Neural cell (in vitro differentiated cells): ENCODE measurements around the gene AATK. TPM values are rescaled to one million over a fixed set of nuclear protein-coding genes. Genes with fewer than 3 reads are reported as not detected.

Experiments used
- H2AFZ ChIP-seq: fragments of 200-600, 300-800 bp; sonication (generic), shearing (Covaris generic); 2 replicates; pipeline ENCODE4 v1.6.0; 2014; ENCODE audit warnings: low read depth, mild to moderate bottlenecking, antibody characterized with exemption, low read length, moderate library complexity
- H3F3A ChIP-seq: fragments of 200-600 bp; shearing (Covaris generic); 2 replicates; pipeline ENCODE4 v1.6.1; 2016; ENCODE audit warnings: mild to moderate bottlenecking, moderate library complexity, mixed read lengths, antibody characterized with exemption, low read length; ENCODE audit not compliant: insufficient read depth, poor library complexity, severe bottlenecking
- H3K27ac ChIP-seq: fragments of 200-600, 300-800 bp; sonication (generic), shearing (Covaris generic); 2 replicates; pipeline ENCODE4 v1.5.1; 2014; ENCODE audit warnings: mild to moderate bottlenecking, low read length, moderate library complexity
- H3K27me3 ChIP-seq: fragments of 300-800, 200-600 bp; sonication (generic), shearing (Covaris generic); 2 replicates; pipeline ENCODE4 v1.6.0; 2014; ENCODE audit warnings: mild to moderate bottlenecking, low read depth, low read length, moderate library complexity; ENCODE audit not compliant: insufficient read depth
- H3K36me3 ChIP-seq: fragments of 300-800, 200-600 bp; sonication (generic), shearing (Covaris generic); 2 replicates; pipeline ENCODE4 v1.5.1; 2014; ENCODE audit warnings: mild to moderate bottlenecking, antibody characterized with exemption, low read length, moderate library complexity; ENCODE audit not compliant: insufficient read depth
- H3K4me2 ChIP-seq: fragments of 300-800, 200-600 bp; sonication (generic), shearing (Covaris generic); 2 replicates; pipeline ENCODE4 v1.6.0; 2014; ENCODE audit warnings: mild to moderate bottlenecking, low read length
- H3K4me3 ChIP-seq: fragments of 300-800, 200-600 bp; sonication (generic), shearing (Covaris generic); 2 replicates; pipeline ENCODE4 v1.5.1; 2014; ENCODE audit warnings: mild to moderate bottlenecking, low read length, moderate library complexity
- H3K79me2 ChIP-seq: fragments of 200-600 bp; shearing (Covaris generic); replicated peaks from 2 replicates; pipeline ENCODE4 v1.6.0; 2014; ENCODE audit warnings: mild to moderate bottlenecking, low read length, moderate library complexity; ENCODE audit not compliant: insufficient read depth
- H3K9ac ChIP-seq: fragments of 300-800, 200-600 bp; sonication (generic), shearing (Covaris generic); 2 replicates; pipeline ENCODE4 v1.6.1; 2016; ENCODE audit warnings: mild to moderate bottlenecking, low read length, mixed read lengths
- H3K9me2 ChIP-seq: fragments of 200-600 bp; shearing (Covaris generic); 2 replicates; pipeline ENCODE4 v1.6.1; 2016; ENCODE audit warnings: mild to moderate bottlenecking, low read length, mixed read lengths; ENCODE audit not compliant: insufficient read depth
- H3K9me3 ChIP-seq: fragments of 200-600, 300-800 bp; sonication (generic), shearing (Covaris generic); 2 replicates; pipeline ENCODE4 v1.6.1; 2016; ENCODE audit warnings: mild to moderate bottlenecking, mixed run types, low read length, moderate library complexity, mixed read lengths
- H4K20me1 ChIP-seq: fragments of 200-600 bp; shearing (Covaris generic); 2 replicates; pipeline ENCODE4 v1.6.1; 2016; ENCODE audit warnings: mild to moderate bottlenecking, mixed run types; ENCODE audit not compliant: insufficient read depth
- CTCF ChIP-seq: fragments of 450-650 bp; IDR thresholded peaks from 2 replicates; pipeline ENCODE4 v1.5.1; 2014; ENCODE audit warnings: antibody characterized with exemption, mild to moderate bottlenecking, moderate library complexity; ENCODE audit not compliant: poor library complexity, severe bottlenecking
- EP300 ChIP-seq: fragments of 450-650 bp; conservative IDR thresholded peaks from 2 replicates; pipeline ENCODE4 v1.6.1; 2014; ENCODE audit warnings: antibody characterized with exemption, mild to moderate bottlenecking, moderate library complexity; ENCODE audit not compliant: poor library complexity, severe bottlenecking
- EZH2 ChIP-seq: fragments of 200-600, 300-800 bp; shearing (Covaris generic), sonication (generic); IDR thresholded peaks from 2 replicates; pipeline ENCODE4 v1.6.1; 2014; ENCODE audit warnings: antibody characterized with exemption, low read length, borderline replicate concordance, mild to moderate bottlenecking; ENCODE audit not compliant: insufficient read depth, poor library complexity, severe bottlenecking
- MXI1 ChIP-seq: fragments of 450-650 bp; conservative IDR thresholded peaks from 2 replicates; pipeline ENCODE4 v1.6.1; 2014; ENCODE audit warnings: antibody characterized with exemption, mild to moderate bottlenecking; ENCODE audit not compliant: poor library complexity, severe bottlenecking
- POLR2AphosphoS5 ChIP-seq: IDR thresholded peaks from 2 replicates; pipeline ENCODE4 v1.6.1; 2012
- RAD21 ChIP-seq: fragments of 450-650 bp; conservative IDR thresholded peaks from 2 replicates; pipeline ENCODE4 v1.6.1; 2014; ENCODE audit warnings: antibody characterized with exemption, mild to moderate bottlenecking, moderate library complexity
- REST ChIP-seq: IDR thresholded peaks from 2 replicates; pipeline ENCODE4 v1.6.1; 2012; ENCODE audit warnings: borderline replicate concordance
- SMC3 ChIP-seq: fragments of 450-650 bp; conservative IDR thresholded peaks from 2 replicates; pipeline ENCODE4 v1.6.1; 2014; ENCODE audit warnings: antibody characterized with exemption, mild to moderate bottlenecking, moderate library complexity; ENCODE audit not compliant: poor library complexity
- TAF1 ChIP-seq: IDR thresholded peaks from 2 replicates; pipeline ENCODE4 v1.6.1; 2012; ENCODE audit warnings: low read depth
- polyA plus RNA-seq: library from polyadenylated mRNA; depleted of rRNA; stranded (reverse); fragments of >200 nt; gene quantifications from 2 replicates; pipeline ENCODE4 v1.2.3, GENCODE V29; 2014

AATK gene
- polyA plus RNA-seq, 1 donor from 2014 or later = 11.1 TPM

GRCh38 chr17:81206657-81207056, 40.6 kb upstream of the AATK start:
- H3K27me3 ChIP-seq = no peaks in the 10 kb centered on the region
- no peaks in the 10 kb centered on the region for H3K79me2 ChIP-seq
- TF ChIP-seq POLR2AphosphoS5 (no peak), MXI1 (no peak), REST (no peak), CTCF (no peak), EZH2 (no peak), TAF1 (no peak), RAD21 (no peak), EP300 (no peak), SMC3 (no peak)
- no peak overlapping the region for H3K4me3 ChIP-seq
- no peaks in the 10 kb centered on the region for H3K36me3 ChIP-seq
- no peak overlapping the region for H2AFZ ChIP-seq
- no peak overlapping the region for H3K9ac ChIP-seq
- H3K9me2 ChIP-seq = no peaks in the 10 kb centered on the region
- H3K4me2 ChIP-seq = no peak overlapping the region
- H4K20me1 ChIP-seq = no peaks in the 10 kb centered on the region
- H3F3A ChIP-seq = no peaks in the 10 kb centered on the region
- H3K9me3 ChIP-seq = no peaks in the 10 kb centered on the region
- H3K27ac ChIP-seq = no peak overlapping the region

GRCh38 chr17:81206166-81206565, 40.1 kb upstream of the AATK start:
- Histone ChIP-seq H3F3A (no peaks in the 10 kb centered on the region), H3K9me3 (no peaks in the 10 kb centered on the region), H3K9ac (no peak overlapping the region), H3K79me2 (no peaks in the 10 kb centered on the region), H3K9me2 (no peaks in the 10 kb centered on the region), H3K4me2 (no peak overlapping the region), H3K36me3 (no peaks in the 10 kb centered on the region), H3K4me3 (no peak overlapping the region), H4K20me1 (no peaks in the 10 kb centered on the region), H3K27me3 (no peaks in the 10 kb centered on the region), H2AFZ (no peak overlapping the region), H3K27ac (no peak overlapping the region)
- TF ChIP-seq EP300 (no peak), MXI1 (no peak), EZH2 (no peak)

- TF ChIP-seq RAD21 (no peak), POLR2AphosphoS5 (no peak), MXI1 (no peak), REST (no peak), EZH2 (no peak), EP300 (no peak), CTCF (no peak), TAF1 (no peak), SMC3 (no peak)
- Histone ChIP-seq H3K27me3 (no peaks in the 10 kb centered on the region), H3K9ac (no peak overlapping the region), H3K36me3 (no peaks in the 10 kb centered on the region), H3K27ac (no peak overlapping the region), H3K79me2 (no peaks in the 10 kb centered on the region), H3K9me2 (no peaks in the 10 kb centered on the region), H3F3A (no peaks in the 10 kb centered on the region), H3K9me3 (no peaks in the 10 kb centered on the region), H4K20me1 (no peaks in the 10 kb centered on the region), H3K4me3 (no peak overlapping the region), H3K4me2 (no peak overlapping the region), H2AFZ (no peak overlapping the region)
These were observed 38.6 kb upstream of the AATK start for GRCh38 chr17:81204578-81204977.
